Measurements from ENCODE around the gene SOHLH1.
"Not testable (repeated sequence)": the region's sequence is repeated elsewhere in the genome, so short reads cannot be mapped to it uniquely, and the experiment has no call there.

Gene SOHLH1

DNA sequence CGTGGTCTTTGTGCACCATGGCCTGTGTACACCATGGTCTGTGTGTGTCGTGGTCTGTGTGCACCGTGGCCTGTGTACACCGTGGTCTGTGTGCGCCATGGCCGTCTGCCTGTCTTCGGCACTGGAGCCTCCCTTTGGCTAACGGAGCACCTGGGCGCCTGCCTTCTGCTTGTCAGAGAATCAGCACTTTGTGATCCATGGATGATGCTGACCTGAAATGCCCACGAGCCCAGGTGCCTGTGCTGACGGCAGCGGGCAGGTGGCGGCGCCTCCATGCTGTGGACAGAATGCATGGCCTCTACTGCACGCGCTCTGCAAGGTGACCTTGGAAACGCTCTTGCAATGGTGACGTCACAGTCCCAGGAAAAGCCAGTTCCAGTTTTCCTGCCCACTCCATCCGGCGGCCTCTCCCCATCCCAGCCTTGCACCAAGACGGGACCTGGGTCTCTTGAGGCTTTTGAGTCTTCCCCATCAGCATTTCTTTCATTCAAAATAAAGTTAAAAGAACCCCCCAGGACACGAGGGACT is 21.6 kb downstream of the SOHLH1 start:
- DNase-seq = no peak

GRCh38 chr9:135676891-135677290 is 22.4 kb downstream of the SOHLH1 start:
- DNase-seq = no peak

- DNase-seq = no peak
Observed at GRCh38 chr9:135674977-135675376, 24.3 kb downstream of the SOHLH1 start.

GRCh38 chr9:135673941-135674340 is 25.3 kb downstream of the SOHLH1 start:
- no peak for DNase-seq

GRCh38 chr9:135672786-135673185 is 26.5 kb downstream of the SOHLH1 start:
- not testable (repeated sequence) for DNase-seq

GRCh38 chr9:135671591-135672041 is 27.7 kb downstream of the SOHLH1 start:
- DNase-seq = no peak

- no peak for DNase-seq
Observed at GRCh38 chr9:135670721-135671590, 28.3 kb downstream of the SOHLH1 start.

DNA sequence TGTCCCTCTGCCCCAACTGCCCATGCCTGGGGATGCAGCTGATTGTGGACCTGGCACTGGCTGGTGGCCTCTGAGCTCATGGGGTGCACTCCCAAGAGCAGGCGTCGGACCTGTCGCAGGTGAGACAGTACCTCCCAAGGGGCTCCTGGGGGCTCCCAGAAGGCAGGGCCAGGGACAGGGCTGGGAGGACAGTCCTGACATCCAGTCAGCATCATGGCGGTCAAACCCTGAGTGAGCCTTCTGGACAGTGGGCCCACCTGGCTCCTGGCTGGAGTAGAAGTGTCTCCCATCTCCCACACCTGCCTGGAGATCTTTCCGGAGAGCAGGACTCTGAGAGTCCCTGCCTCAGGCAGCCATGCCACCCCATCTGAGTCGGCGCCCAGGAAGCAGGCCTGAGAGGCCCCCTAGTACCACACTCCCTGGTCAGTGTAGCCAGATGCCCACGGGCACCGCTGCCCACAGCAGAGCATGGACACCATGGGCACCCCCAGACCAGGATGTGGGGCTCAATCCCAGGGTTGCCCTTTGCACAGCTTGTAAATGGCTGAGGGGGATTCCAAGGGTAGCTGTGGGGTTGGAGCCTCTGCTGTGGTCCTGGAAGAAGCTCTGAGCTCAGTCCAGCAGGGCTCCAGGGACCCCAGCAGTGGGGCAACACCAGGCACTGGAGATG is 29.5 kb downstream of the SOHLH1 start:
- no peak for DNase-seq

- not testable (repeated sequence) for DNase-seq
Observed at GRCh38 chr9:135669018-135669417, 30.3 kb downstream of the SOHLH1 start.

DNA sequence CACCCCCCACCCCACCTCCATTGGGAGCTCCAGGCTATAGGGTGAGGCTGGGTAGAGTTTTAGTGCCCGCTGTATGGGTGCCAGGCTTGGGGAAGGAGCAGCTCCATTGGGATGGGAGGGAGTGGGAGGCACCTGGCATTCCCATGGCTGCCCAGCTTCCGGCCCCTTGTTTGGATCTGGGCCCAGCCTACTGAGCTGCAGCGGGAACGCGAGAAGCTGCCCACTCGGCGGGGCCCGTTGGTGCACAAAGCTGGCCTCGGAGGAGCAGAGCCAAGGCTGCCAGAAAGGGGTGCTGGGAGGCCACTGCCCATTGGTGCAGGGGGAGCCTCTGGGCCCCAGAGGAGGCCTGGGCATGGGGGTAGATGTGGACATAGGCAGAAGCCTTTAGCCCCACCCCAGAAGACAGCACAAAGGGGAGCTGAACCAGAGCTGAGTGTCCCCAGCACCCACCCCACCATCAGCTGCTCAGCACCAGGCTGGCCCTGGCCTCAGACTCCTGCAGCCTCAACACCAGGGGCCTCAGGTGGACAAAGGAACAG is 31.7 kb downstream of the SOHLH1 start:
- no peak for DNase-seq

GRCh38 chr9:135666534-135667462 is 32.5 kb downstream of the SOHLH1 start:
- no peak for DNase-seq

DNA sequence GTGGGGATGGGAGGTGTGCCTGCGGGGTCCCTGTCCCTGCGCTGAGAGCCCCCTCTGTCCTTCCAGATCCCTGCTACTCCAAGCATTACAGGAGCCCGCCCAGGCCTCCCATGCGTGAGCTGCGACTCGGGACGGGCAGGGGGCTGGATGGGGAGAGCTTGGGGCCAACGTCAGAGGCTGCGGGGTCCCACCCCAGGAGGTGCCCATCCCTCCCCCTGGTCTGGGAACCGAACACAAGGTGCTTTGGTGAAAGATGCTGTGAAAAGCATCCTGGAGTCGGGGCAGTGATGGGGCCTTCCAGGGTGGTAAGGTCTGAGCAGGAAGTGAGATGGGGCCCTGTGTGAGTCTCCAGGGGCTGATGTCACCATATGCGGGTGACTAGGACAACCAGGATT is 33.5 kb downstream of the SOHLH1 start:
- no peak for DNase-seq

DNA sequence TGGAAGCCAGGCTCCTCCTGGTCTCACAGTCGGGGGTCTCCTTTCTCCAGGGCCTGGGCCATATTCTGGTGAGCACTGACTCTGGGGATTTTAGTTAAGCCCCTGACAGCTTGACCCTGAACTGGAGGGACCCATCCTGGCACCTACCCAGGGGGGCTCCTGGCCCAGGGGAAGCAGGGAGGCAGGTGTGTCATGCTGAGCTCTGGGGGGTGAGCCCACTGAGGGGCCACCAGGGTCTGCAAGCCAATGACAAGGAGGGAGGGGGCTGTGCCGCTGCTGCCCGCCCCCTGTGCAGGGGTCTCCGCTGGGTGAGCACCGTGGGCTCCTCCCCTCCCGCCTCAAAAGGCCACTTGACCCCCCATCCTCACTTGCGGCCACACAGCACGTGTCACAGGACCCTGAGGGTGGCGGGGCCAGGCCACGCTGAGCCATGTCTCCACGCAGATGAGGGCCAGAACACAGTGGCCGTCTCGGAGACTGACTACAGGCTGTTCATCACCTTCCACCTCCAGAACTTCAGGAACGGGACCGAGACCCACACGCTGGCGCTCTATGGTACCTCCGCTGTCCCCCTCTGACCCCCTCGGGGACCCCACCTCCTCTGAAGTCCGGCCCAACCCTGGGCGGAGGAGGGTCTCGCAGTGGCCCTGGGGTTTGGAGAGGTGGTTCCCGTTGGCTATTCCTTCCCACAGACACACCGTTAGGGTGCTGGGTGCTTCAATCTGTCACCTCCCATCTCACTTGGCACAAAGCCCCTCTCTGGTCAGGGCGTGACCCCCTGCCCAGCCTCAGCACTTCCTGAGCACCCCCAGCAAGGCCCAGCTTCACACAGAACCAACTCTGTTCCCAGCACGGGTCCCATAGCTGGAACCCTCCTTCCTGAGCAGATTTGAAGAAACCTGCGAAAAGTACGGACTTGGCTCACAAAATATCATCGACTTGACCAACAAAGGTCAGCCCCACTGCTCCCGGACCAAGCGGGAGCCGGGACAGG is 34.2 kb downstream of the SOHLH1 start:
- no peak for DNase-seq

DNA sequence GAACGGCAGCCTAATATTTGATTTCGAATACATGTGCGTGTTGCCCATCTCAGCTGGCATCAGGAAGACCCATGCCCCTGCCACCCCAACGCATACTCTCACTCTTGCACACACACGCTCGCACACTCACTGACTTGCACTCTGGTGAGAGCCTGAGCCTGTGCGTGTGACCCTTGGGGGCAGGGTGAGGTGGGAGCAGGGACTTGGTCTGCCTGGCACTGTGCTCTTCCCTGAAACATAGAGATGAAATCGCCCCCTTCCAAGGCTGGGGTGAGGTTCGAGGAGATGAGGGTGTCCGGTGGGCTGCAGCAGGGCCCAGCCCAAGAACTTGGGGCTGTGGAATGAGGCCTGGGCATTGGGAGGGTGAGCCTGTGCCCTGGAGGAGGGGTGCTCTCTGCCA is 35.0 kb downstream of the SOHLH1 start:
- DNase-seq = no peak

DNA sequence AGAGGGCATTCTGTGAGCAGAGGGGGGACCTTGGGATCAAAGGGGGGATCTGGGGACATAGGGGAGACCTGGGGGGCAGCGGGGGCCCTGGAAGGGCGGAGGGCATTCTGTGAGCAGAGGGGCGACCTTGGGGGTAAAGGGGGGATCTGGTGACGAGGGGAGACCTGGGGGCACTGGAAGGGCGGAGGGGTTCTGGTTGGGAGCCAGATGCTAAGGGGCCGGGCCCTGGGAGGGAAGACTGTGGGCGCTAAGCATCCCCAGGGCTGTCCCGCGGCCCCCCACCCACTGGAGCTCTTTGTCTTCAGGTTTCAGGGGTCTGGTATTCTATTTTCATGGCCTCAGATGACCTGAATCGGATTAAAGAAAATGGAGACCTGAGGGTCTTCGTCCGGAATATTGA is 35.4 kb downstream of the SOHLH1 start:
- no peak for DNase-seq

GRCh38 chr9:135663451-135663770 is 35.9 kb downstream of the SOHLH1 start:
- no peak for DNase-seq

- DNase-seq = no peak
Observed at GRCh38 chr9:135662758-135663450, 36.4 kb downstream of the SOHLH1 start, which contains the start of gene LCN9. LCN9 (plus strand) TSS chr9:135663309; CDS start chr9:135663322, 13 bp downstream.

DNA sequence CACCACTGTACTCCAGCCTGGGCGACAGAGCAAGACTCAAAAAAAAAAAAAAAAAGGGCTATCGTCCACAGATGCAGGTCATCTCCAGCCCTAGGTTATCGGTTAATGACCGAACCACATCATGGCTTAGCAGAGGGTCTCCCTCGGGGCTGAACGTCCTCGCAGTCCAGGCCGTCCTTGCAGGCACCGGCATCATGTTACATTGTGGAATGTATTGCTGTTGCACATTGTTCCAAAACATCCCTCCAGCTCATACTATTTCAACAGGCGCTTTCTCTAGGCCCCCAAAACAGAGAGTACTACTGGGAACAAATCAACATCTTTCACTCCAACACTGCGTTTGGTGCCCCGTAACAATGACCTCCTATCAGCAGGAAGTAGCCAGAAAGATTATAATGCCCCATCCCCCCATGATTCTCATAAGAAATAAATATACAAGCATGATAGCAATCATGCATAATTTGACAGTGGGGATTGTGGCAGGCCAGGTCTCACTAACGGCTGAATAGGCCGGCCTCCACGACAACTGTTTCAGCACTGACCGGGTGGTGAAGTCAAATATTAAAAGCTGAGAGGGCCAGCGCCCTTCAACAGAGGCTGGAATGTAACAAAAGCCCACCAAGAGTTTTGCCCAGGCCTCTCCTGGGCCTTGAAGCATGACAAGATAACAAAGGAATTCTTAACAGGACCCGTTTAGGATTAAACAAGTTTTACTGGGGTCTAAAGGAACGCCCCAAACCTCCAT is 37.3 kb downstream of the SOHLH1 start:
- no peak for DNase-seq

DNA sequence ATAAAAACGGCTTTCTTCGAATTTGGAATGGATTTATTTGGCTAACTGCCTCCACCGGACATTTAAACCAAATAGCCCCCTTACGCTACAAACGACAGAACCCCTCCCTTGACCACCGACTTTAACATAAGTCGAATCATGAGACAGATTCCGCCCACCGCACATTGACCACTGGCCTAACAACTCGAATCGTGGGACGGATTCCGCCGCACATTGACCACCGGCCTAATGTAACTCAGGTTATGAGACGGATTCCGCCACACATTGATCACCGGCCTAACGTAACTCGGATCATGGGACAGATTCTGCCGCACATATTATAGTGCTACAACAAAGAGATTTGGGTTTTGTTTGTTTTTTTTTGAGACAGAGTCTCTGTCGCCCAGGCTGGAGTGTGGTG is 38.9 kb downstream of the SOHLH1 start:
- DNase-seq = no peak
